Measurements from ENCODE around the gene SEMA4C.

SEMA4C gene

DNA sequence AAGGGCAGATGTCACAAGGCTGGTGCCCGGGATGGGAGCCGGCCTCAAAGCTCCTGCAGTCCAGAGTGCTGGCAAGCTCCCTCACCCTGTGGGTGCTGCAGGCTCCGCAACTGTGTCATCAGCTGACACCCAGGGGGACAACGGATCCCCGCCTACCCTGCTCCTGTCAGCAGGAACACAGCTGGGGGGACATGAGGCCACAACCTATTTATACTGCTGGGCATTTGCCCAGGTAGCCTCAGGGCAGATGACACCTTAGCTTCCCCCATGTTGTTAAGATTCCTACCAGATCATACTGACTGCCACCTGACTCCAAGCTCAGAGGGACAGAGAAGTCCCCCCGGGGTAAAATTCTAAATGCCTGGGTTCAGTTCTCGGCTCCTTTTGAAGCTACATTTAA lies 27.3 kb downstream of the SEMA4C start:
- no peak for DNase-seq (ENCODE audit: low read depth in 2 of 2)

GRCh38 chr2:96841701-96842495 lies 28.0 kb downstream of the SEMA4C start:
- DNase-seq (ENCODE audit: low read depth in 2 of 2), result no peak

DNA sequence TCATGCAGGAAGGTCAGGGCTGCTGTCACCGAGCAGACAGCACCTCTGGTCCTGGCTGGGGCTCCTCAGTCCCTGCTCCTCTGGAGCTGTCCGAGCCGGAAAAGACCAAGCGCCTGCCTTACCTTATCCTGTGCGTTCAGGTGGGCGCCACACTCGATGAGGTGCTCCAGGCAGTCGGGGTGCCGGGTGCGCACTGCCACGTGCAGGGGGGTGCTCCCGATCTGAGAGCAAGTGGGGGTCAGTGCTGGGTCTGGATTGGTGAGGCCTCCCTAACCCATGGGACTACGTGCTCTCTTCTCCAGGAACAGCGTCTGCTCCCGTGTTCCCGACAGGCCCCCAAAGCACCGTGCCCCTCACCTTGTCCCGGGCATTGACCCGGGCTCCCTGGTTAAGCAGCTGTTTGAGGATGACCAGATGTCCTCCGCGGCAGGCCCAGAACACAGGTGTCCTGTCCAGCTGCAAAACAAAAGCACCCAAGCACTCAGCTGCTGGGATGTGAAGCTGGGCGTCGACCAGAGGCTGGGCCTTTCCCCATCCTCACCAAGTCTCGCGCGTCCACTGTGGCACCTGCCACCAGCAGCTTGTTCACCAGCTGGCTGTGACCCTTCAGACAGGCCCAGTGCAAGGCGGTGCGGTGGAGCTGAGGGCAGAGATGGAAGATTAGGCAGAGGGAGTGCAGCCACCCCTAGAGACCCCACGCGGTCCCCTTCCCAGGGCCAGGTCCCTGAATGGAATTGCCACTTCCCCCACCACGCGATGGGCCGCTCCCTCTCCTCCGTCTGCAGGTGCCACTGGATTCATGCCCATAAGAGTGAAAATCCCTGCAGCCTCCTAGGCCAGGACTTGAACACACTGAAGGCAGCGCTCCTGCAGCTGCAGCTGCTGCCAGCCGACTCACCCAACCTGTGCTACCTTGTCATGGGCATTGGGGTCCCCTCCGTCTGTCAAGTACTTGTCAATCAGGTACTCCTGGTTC lies 29.7 kb downstream of the SEMA4C start:
- DNase-seq (ENCODE audit: low read depth in 2 of 2), result no peak

DNA sequence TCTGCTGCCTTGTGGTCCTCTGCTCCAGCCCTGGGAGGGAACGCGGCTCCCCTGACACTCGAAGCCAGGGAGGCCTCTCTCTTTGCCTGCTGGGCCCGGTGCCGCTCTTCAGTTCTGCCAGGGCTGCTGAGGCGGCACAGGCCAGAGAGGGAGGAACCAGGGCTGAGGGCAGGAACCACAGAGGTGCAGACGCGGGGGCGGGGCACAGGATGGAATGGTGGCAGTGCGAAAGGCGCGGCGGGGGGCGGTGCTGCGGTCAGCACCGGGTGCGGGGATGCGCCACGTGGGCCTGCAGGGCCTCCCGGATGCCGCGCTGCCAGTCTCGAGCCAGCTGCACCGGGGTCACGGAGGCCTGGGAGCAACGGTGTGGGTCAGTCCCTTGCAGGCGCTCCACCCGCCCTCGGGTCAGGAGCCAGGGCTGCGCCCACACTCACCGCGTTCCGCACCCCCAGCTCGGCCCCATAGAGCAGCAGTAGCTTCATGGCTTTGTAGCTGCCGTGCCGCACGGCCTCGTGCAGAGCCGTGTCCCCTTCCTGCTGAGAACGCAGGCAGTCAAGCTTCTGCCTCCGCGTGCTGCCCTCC lies 30.5 kb downstream of the SEMA4C start:
- peak; percentile 50 to 51 for DNase-seq (ENCODE audit: low read depth in 2 of 2)

DNA sequence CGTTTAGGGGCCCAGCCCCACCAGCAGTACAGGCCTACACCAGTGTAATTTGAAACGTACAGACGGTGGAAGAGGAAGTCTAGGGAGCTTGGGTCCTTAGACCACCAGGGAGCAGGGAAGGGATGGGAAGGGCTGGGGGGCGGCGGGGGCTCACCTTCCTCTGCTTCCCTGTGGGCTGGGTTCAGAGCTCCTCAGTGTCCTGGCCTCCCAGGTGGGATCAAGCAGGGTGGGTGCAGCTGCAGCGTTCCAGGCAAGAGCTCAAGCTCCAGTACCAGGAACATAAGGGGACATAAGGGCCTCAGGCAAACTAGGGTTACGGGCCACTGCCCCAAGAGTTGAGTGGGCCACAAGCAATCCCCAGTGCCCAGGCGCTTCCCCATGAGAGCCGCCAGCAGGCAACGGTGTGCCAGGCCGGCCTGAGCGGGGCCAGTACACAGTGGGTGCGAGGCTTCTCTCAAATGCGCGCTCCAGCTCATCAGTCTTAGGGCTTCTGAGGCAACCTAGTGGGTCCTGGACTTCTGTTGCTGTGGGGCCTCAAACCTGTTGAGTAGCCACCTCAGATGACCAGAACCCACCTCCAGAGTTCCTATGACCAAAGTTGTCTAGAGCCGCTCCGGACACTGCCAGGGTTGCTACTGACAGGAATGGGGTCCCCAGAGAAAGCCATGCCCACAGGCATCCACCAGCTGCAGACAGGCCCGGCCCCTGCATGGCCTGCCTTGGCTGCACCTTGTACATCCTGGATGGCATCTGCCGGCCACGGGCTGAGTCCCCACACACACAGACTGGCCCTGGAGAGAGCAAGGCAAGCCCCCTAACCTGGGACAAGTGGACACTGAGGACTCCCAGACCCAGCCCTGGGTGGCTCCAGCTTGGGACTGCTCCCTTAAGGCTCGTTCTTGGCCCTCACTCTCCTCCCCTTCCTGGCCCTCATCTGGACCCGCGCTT lies 31.3 kb downstream of the SEMA4C start:
- no peak for DNase-seq (ENCODE audit: low read depth in 2 of 2)

DNA sequence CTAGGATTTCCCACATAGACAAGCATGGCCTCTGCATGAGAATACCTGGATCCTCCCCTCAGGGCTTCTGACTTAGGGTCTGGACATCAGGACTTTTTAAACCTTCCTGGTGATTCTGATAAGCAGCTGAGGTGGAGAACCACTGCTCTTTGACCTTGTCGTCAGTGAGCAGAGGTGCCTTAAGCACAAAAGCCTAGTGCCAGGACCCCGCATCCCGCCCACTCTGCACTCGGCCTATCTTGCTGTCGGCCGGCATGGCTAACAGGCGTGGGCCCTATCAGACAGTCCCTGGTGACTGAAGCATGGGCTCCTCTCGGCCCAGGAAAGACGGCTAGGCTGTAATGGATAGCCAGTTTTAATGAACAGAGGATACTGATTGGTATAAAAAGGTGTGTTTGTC lies 32.3 kb downstream of the SEMA4C start:
- DNase-seq (ENCODE audit: low read depth in 2 of 2), result no peak

DNA sequence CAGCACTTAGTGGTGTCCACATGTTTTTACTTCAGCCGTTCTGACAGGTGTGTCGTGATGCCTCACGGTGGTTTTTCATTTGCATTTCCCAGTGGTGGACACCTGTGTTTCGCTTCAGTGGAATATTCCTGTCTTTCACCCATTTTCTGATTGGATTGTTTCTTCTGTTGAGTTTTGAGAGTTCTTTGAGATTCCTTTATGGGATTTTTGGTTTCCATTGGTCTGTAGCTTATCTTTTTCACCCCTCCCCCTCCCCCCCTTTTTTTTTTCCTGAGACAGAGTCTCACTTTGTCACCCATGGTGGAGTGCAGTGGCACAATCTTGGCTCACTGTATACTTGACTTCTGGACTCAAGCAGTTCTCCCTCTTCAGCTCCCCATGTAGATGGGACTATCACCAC lies 34.0 kb downstream of the SEMA4C start:
- no peak for DNase-seq (ENCODE audit: low read depth in 2 of 2)

GRCh38 chr2:96832754-96833507 lies 36.9 kb downstream of the SEMA4C start:
- no peak for DNase-seq (ENCODE audit: low read depth in 2 of 2)

DNA sequence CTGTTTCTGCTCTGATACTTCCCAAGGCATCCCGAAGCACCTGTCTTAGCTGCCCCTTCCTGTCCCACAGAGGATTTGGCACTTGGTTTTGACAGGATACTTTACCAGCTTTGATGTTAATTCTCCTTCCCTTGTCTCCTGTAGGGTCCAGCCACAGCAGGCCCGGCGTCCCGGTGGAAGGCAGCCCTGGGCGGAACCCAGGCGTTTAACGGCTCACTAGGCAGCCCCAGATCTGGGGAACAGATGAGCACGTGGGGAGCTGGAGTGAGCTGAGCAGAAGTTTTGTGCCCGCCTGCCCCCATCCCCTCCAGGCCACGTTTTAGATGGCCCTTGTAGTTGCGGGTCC lies 37.5 kb downstream of the SEMA4C start:
- no peak for DNase-seq (ENCODE audit: low read depth in 2 of 2)

DNA sequence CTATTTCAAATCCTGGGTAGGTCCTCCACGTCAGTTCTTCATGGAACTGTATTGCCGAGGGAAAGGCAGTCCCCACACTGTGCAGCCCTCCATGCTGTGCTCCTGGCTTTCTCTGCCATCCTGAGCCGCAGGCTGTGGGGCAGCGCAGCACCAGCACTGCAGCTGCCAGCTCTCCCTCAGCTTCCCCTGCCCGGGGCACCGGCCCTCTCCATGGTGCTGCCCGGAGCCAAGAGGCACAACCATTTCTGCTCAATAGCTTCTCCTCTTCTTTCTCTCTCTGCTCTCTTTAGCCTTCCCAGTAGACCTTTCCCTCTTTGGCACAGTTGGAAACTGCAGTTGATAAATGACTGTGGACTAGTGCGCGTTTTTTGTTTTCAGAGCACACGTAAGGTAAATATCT lies 38.2 kb downstream of the SEMA4C start:
- DNase-seq (ENCODE audit: low read depth in 2 of 2), result no peak

- no peak for DNase-seq (ENCODE audit: low read depth in 2 of 2)
Observed at GRCh38 chr2:96830044-96830562, 39.8 kb downstream of the SEMA4C start.

GRCh38 chr2:96828874-96829273 lies 41.0 kb downstream of the SEMA4C start:
- no peak for DNase-seq (ENCODE audit: low read depth in 2 of 2)

- DNase-seq (ENCODE audit: low read depth in 2 of 2), result no peak
Observed at GRCh38 chr2:96828436-96828835, 41.4 kb downstream of the SEMA4C start.

DNA sequence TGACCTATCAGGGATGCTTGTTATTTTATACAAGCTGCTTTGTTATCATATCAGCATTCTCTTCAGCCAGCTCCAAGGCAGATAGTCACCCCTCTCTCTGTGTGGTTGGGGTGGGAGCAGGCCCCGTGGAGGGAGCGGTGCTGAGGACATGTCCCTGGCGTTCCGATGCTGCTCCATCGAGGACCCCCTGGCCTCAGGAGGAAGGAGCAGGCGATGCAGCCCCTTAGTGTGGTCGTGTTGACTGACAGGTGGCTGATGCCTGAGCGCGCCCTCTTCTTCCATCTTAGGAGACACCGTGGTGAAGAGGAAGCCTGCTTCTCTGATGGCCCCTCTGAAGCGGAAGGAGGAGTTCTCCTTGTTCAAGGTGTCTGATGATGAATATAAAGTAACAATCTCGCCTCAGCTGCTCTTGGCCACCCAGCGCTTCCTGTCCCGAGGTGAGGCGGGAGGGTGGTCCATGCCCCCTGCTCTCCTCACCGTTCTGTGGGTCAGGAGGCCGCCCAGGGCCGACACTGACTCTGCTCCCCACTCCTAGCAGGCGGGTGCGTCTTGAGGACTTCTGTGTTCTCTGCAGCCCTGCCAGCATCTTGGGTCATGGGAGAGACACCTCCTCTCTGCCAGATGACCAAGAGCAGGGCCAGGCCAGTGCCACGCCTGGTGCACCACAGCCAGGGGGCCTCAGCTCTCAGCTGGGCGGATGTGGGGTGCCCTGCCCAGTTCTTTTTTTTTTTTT lies 43.2 kb downstream of the SEMA4C start:
- DNase-seq (ENCODE audit: low read depth in 2 of 2), result no peak

- DNase-seq (ENCODE audit: low read depth in 2 of 2), result no peak
Observed at GRCh38 chr2:96825057-96825456, 44.8 kb downstream of the SEMA4C start.

DNA sequence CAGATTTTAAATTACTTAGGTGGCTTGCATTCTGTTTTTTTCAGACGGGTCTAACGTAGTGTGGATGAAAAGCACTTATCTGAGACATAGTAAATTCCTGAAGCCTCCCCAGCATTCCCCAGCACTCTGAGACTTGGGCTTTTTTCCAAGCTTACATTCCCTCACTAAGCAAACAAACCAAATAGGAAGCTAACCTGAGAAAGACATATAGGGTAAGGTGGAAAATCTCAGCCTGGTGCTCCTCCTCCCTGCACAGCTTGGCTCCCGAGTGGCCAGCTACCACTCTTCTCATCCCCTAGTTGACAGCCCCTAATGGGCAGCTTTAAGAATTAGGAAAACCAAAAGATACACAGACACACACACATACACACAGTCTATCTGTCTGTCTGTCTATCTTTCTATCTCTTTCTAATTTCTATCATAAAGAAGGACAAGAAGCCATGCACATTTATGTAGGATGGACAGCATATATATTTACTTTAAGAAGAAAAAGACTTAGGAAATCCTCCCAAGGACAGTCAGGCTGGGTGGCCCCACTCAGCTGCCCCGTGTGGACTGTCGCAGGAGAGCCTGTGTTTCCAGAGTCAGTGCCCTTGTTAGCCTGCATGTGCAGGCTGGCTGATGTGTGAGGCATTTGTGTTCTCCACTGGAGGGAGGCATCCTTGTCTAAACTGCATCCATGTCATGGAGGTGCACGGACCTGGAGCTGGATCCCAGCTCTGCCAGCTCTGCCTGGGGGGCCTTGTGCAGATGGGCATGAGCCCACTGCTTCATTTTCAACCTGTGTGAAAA lies 45.6 kb downstream of the SEMA4C start:
- DNase-seq (ENCODE audit: low read depth in 2 of 2), result no peak

- DNase-seq (ENCODE audit: low read depth in 2 of 2), result no peak
Observed at GRCh38 chr2:96823198-96823597, 46.7 kb downstream of the SEMA4C start.

GRCh38 chr2:96822786-96823185 lies 47.1 kb downstream of the SEMA4C start:
- DNase-seq (ENCODE audit: low read depth in 2 of 2), result no peak

- DNase-seq (ENCODE audit: low read depth in 2 of 2), result no peak
Observed at GRCh38 chr2:96821113-96821675, 48.7 kb downstream of the SEMA4C start.
